Glomerular endothelial cell (primary cell): ENCODE measurements around the gene PDZD7. TPM values are rescaled to one million over a fixed set of nuclear protein-coding genes. Genes with fewer than 3 reads are reported as not detected.

Source experiments
- DNase-seq: peaks from one replicate; pipeline ENCODE4 v3.0.0-alpha.2; 2011; ENCODE audit warnings: low read depth, low spot score; ENCODE audit errors: extremely low read depth
- total RNA-seq: library from RNA; depleted of rRNA; stranded (reverse); fragments of >200 nt; gene quantifications from 2 replicates; pipeline ENCODE4 v1.2.3, GENCODE V29; 2015

PDZD7 gene
- total RNA-seq, 1 donor from 2014 or later: 1.2 TPM

- no peak for DNase-seq
Observed at GRCh38 chr10:101005361-101005760, 25.6 kb downstream of the PDZD7 start.

- no peak for DNase-seq
Observed at GRCh38 chr10:101003639-101004206, 27.2 kb downstream of the PDZD7 start.

GRCh38 chr10:101002456-101002855, 28.5 kb downstream of the PDZD7 start:
- DNase-seq: no peak

- DNase-seq: no peak
Observed at GRCh38 chr10:101001659-101002035, 29.3 kb downstream of the PDZD7 start.

GRCh38 chr10:101000915-101001658, 29.8 kb downstream of the PDZD7 start:
- peak; percentile 68 for DNase-seq

- DNase-seq: no peak
Observed at GRCh38 chr10:101000127-101000914, 30.6 kb downstream of the PDZD7 start.

GRCh38 chr10:100999742-101000126, 31.2 kb downstream of the PDZD7 start, which contains the start of gene LZTS2:
TSS of gene LZTS2 (plus strand) at chr10:100999808. CDS start at chr10:101002539, 2,731 bp downstream.
- DNase-seq: no peak

- no peak for DNase-seq
Observed at GRCh38 chr10:100998991-100999741, 31.8 kb downstream of the PDZD7 start.

GRCh38 chr10:100998183-100998990, 32.5 kb downstream of the PDZD7 start:
- DNase-seq: no peak

GRCh38 chr10:100997360-100998182, 33.4 kb downstream of the PDZD7 start:
- DNase-seq: no peak

GRCh38 chr10:100996678-100997359, 34.1 kb downstream of the PDZD7 start:
- DNase-seq: no peak

- no peak for DNase-seq
Observed at GRCh38 chr10:100995181-100995580, 35.7 kb downstream of the PDZD7 start.

- no peak for DNase-seq
Observed at GRCh38 chr10:100993986-100994708, 36.8 kb downstream of the PDZD7 start.

- no peak for DNase-seq
Observed at GRCh38 chr10:100989088-100989487, 41.8 kb downstream of the PDZD7 start.

- DNase-seq: no peak
Observed at GRCh38 chr10:100988166-100988565, 42.8 kb downstream of the PDZD7 start.

GRCh38 chr10:100987685-100988049, 43.3 kb downstream of the PDZD7 start:
- DNase-seq: no peak

- DNase-seq: no peak
Observed at GRCh38 chr10:100986952-100987684, 43.8 kb downstream of the PDZD7 start, which contains the start of the genes MRPL43 and TWNK. TSS of gene MRPL43 (minus strand) at chr10:100987497. CDS start at chr10:100987443, 54 bp downstream. TSS of gene TWNK (plus strand) at chr10:100987543. CDS start at chr10:100988211, 668 bp downstream.
